ENCODE data around the gene PRPF6. TPM values are rescaled to one million over a fixed set of nuclear protein-coding genes. Genes with fewer than 3 reads are reported as not detected.

The PRPF6 gene
- polyA plus RNA-seq, 4 donors = 35.3 to 61.2 (median 48.1) TPM

- H3K4me1 ChIP-seq (ENCODE audit: control insufficient read depth in 3 of 3, insufficient read depth in 2 of 3, low read depth in 1 of 3, low read length in 2 of 3) = peaks cover 0 to 16% (median 0%) of the 10 kb centered on the region in 3 donors
- peak overlapping the region in 2 of 3 donors; percentile 33 to 44 for H3K27ac ChIP-seq (ENCODE audit: low read depth in 1 of 3, low read length in 2 of 3)
- H3K9me3 ChIP-seq (ENCODE audit: control insufficient read depth in 2 of 2, insufficient read depth in 1 of 2, low read depth in 1 of 2, low read length in 1 of 2) = no peaks in the 10 kb centered on the region
- H3K36me3 ChIP-seq (ENCODE audit: control insufficient read depth in 3 of 3, insufficient read depth in 2 of 3, low read depth in 1 of 3, low read length in 3 of 3) = peaks cover 0 to 16% (median 0%) of the 10 kb centered on the region in 3 donors
- DNase-seq (no peak), FAIRE-seq (no peak)
- peak overlapping the region in 2 of 3 donors; percentile 25 to 39 for H3K4me3 ChIP-seq (ENCODE audit: low read depth in 1 of 3, low read length in 3 of 3)
- WGBS, 3 donors = 53 to 80% (median 74%) methylated on average over 7 to 8 of the region's 8 CpGs
- peaks cover 0 to 38% (median 0%) of the 10 kb centered on the region in 3 donors for H3K27me3 ChIP-seq (ENCODE audit: control insufficient read depth in 3 of 3, insufficient read depth in 3 of 3, low read length in 3 of 3)
These were observed 96.2 kb downstream of the PRPF6 start for GRCh38 chr20:64077094-64077493.

- Histone ChIP-seq H3K27ac (ENCODE audit: low read depth in 1 of 3, low read length in 2 of 3) (peak overlapping the region in 2 of 3 donors; percentile 33 to 44), H3K4me3 (ENCODE audit: low read depth in 1 of 3, low read length in 3 of 3) (peak overlapping the region in 2 of 3 donors; percentile 25 to 39), H3K36me3 (ENCODE audit: control insufficient read depth in 3 of 3, insufficient read depth in 2 of 3, low read depth in 1 of 3, low read length in 3 of 3) (peaks cover 0 to 12% (median 0%) of the 10 kb centered on the region in 3 donors), H3K9me3 (ENCODE audit: control insufficient read depth in 2 of 2, insufficient read depth in 1 of 2, low read depth in 1 of 2, low read length in 1 of 2) (no peaks in the 10 kb centered on the region), H3K4me1 (ENCODE audit: control insufficient read depth in 3 of 3, insufficient read depth in 2 of 3, low read depth in 1 of 3, low read length in 2 of 3) (peaks cover 0 to 16% (median 0%) of the 10 kb centered on the region in 3 donors), H3K27me3 (ENCODE audit: control insufficient read depth in 3 of 3, insufficient read depth in 3 of 3, low read length in 3 of 3) (peaks cover 0 to 42% (median 0%) of the 10 kb centered on the region in 3 donors)
- 41 to 67% (median 54%) methylated on average over 7 of the region's 7 CpGs for WGBS, 3 donors
- no peak for FAIRE-seq
- DNase-seq = no peak
These were observed 96.6 kb downstream of the PRPF6 start for GRCh38 chr20:64077541-64077875.

- Histone ChIP-seq H3K36me3 (ENCODE audit: control insufficient read depth in 3 of 3, insufficient read depth in 2 of 3, low read depth in 1 of 3, low read length in 3 of 3) (peaks cover 0 to 12% (median 0%) of the 10 kb centered on the region in 3 donors), H3K27me3 (ENCODE audit: control insufficient read depth in 3 of 3, insufficient read depth in 3 of 3, low read length in 3 of 3) (peaks cover 0 to 46% (median 0%) of the 10 kb centered on the region in 3 donors), H3K9me3 (ENCODE audit: control insufficient read depth in 2 of 2, insufficient read depth in 1 of 2, low read depth in 1 of 2, low read length in 1 of 2) (no peaks in the 10 kb centered on the region), H3K27ac (ENCODE audit: low read depth in 1 of 3, low read length in 2 of 3) (peak overlapping the region in 2 of 3 donors; percentile 33 to 71), H3K4me3 (ENCODE audit: low read depth in 1 of 3, low read length in 3 of 3) (peak overlapping the region; percentile 53 to 77 (median 68)), H3K4me1 (ENCODE audit: control insufficient read depth in 3 of 3, insufficient read depth in 2 of 3, low read depth in 1 of 3, low read length in 2 of 3) (peaks cover 0 to 16% (median 0%) of the 10 kb centered on the region in 3 donors)
- no peak for DNase-seq
- 27 to 47% (median 39%) methylated on average over 14 to 15 of the region's 15 CpGs for WGBS, 3 donors
- no peak for FAIRE-seq
These were observed 97.1 kb downstream of the PRPF6 start for GRCh38 chr20:64077876-64078551.

- peaks cover 0 to 50% (median 6%) of the 10 kb centered on the region in 3 donors for H3K27me3 ChIP-seq (ENCODE audit: control insufficient read depth in 3 of 3, insufficient read depth in 3 of 3, low read length in 3 of 3)
- no peaks in the 10 kb centered on the region for H3K9me3 ChIP-seq (ENCODE audit: control insufficient read depth in 2 of 2, insufficient read depth in 1 of 2, low read depth in 1 of 2, low read length in 1 of 2)
- WGBS, 3 donors = 10 to 11% (median 10%) methylated on average over 4 of the region's 4 CpGs
- H3K4me3 ChIP-seq (ENCODE audit: low read depth in 1 of 3, low read length in 3 of 3) = peak overlapping the region; percentile 53 to 77 (median 68)
- no peak for DNase-seq
- peak overlapping the region in 1 of 3 donors; percentile 71 for H3K27ac ChIP-seq (ENCODE audit: low read depth in 1 of 3, low read length in 2 of 3)
- peaks cover 0 to 19% (median 0%) of the 10 kb centered on the region in 3 donors for H3K4me1 ChIP-seq (ENCODE audit: control insufficient read depth in 3 of 3, insufficient read depth in 2 of 3, low read depth in 1 of 3, low read length in 2 of 3)
- no peak for FAIRE-seq
- peaks cover 0 to 6% (median 0%) of the 10 kb centered on the region in 3 donors for H3K36me3 ChIP-seq (ENCODE audit: control insufficient read depth in 3 of 3, insufficient read depth in 2 of 3, low read depth in 1 of 3, low read length in 3 of 3)
These were observed 98.0 kb downstream of the PRPF6 start for GRCh38 chr20:64078934-64079272.

GRCh38 chr20:64079273-64080012 lies 98.5 kb downstream of the PRPF6 start, which contains the start of gene RGS19:
Gene RGS19 (minus strand): TSS chr20:64079518. CDS start chr20:64076886, 2,632 bp downstream.
- 0 to 1% (median 1%) methylated on average over 41 to 73 of the region's 73 CpGs for WGBS, 3 donors
- peaks cover 0 to 54% (median 11%) of the 10 kb centered on the region in 3 donors for H3K27me3 ChIP-seq (ENCODE audit: control insufficient read depth in 3 of 3, insufficient read depth in 3 of 3, low read length in 3 of 3)
- H3K9me3 ChIP-seq (ENCODE audit: control insufficient read depth in 2 of 2, insufficient read depth in 1 of 2, low read depth in 1 of 2, low read length in 1 of 2) = no peaks in the 10 kb centered on the region
- FAIRE-seq (no peak), DNase-seq (peak; percentile 40 to 79)
- peak within 1 kb of the TSS in 2 of 3 donors; percentile 52 to 78 for H3K27ac ChIP-seq (ENCODE audit: low read depth in 1 of 3, low read length in 2 of 3)
- H3K4me1 ChIP-seq (ENCODE audit: control insufficient read depth in 3 of 3, insufficient read depth in 2 of 3, low read depth in 1 of 3, low read length in 2 of 3) = peaks cover 0 to 20% (median 0%) of the 10 kb centered on the region in 3 donors
- peaks cover 0 to 3% (median 0%) of the 10 kb centered on the region in 3 donors for H3K36me3 ChIP-seq (ENCODE audit: control insufficient read depth in 3 of 3, insufficient read depth in 2 of 3, low read depth in 1 of 3, low read length in 3 of 3)
- H3K4me3 ChIP-seq (ENCODE audit: low read depth in 1 of 3, low read length in 3 of 3) = peak within 1 kb of the TSS; percentile 53 to 77 (median 68)

- Histone ChIP-seq H3K36me3 (ENCODE audit: control insufficient read depth in 3 of 3, insufficient read depth in 2 of 3, low read depth in 1 of 3, low read length in 3 of 3) (peaks cover 0 to 3% (median 0%) of the 10 kb centered on the region in 3 donors), H3K4me1 (ENCODE audit: control insufficient read depth in 3 of 3, insufficient read depth in 2 of 3, low read depth in 1 of 3, low read length in 2 of 3) (peaks cover 0 to 23% (median 0%) of the 10 kb centered on the region in 3 donors), H3K27me3 (ENCODE audit: control insufficient read depth in 3 of 3, insufficient read depth in 3 of 3, low read length in 3 of 3) (peaks cover 3 to 61% (median 13%) of the 10 kb centered on the region in 3 donors), H3K27ac (ENCODE audit: low read depth in 1 of 3, low read length in 2 of 3) (peak within 1 kb of the TSS in 2 of 3 donors; percentile 52 to 78), H3K4me3 (ENCODE audit: low read depth in 1 of 3, low read length in 3 of 3) (peak within 1 kb of the TSS; percentile 53 to 77 (median 68)), H3K9me3 (ENCODE audit: control insufficient read depth in 2 of 2, insufficient read depth in 1 of 2, low read depth in 1 of 2, low read length in 1 of 2) (no peaks in the 10 kb centered on the region)
- peak in 1 of 2 donors; percentile 25 for DNase-seq
- FAIRE-seq = no peak
- WGBS, 3 donors = 3 to 6% (median 5%) methylated on average over 49 to 62 of the region's 62 CpGs
These were observed 99.3 kb downstream of the PRPF6 start, which contains the start of gene OPRL1 for GRCh38 chr20:64080013-64080812. Gene OPRL1 (plus strand): TSS chr20:64080082. CDS start chr20:64092721, 12,639 bp downstream.

GRCh38 chr20:64080813-64081623 lies 100.1 kb downstream of the PRPF6 start:
- H3K4me1 ChIP-seq (ENCODE audit: control insufficient read depth in 3 of 3, insufficient read depth in 2 of 3, low read depth in 1 of 3, low read length in 2 of 3) = peaks cover 0 to 23% (median 0%) of the 10 kb centered on the region in 3 donors
- H3K36me3 ChIP-seq (ENCODE audit: control insufficient read depth in 3 of 3, insufficient read depth in 2 of 3, low read depth in 1 of 3, low read length in 3 of 3) = peaks cover 0 to 3% (median 0%) of the 10 kb centered on the region in 3 donors
- FAIRE-seq = no peak
- H3K4me3 ChIP-seq (ENCODE audit: low read depth in 1 of 3, low read length in 3 of 3) = no peak overlapping the region
- WGBS, 3 donors = 38 to 70% (median 65%) methylated on average over 15 to 17 of the region's 17 CpGs
- peaks cover 4 to 69% (median 18%) of the 10 kb centered on the region in 3 donors for H3K27me3 ChIP-seq (ENCODE audit: control insufficient read depth in 3 of 3, insufficient read depth in 3 of 3, low read length in 3 of 3)
- H3K9me3 ChIP-seq (ENCODE audit: control insufficient read depth in 2 of 2, insufficient read depth in 1 of 2, low read depth in 1 of 2, low read length in 1 of 2) = no peaks in the 10 kb centered on the region
- no peak overlapping the region for H3K27ac ChIP-seq (ENCODE audit: low read depth in 1 of 3, low read length in 2 of 3)
- DNase-seq = no peak
